ENCODE measurements around the gene DGUOK.

- TF ChIP-seq, protein P1, sequence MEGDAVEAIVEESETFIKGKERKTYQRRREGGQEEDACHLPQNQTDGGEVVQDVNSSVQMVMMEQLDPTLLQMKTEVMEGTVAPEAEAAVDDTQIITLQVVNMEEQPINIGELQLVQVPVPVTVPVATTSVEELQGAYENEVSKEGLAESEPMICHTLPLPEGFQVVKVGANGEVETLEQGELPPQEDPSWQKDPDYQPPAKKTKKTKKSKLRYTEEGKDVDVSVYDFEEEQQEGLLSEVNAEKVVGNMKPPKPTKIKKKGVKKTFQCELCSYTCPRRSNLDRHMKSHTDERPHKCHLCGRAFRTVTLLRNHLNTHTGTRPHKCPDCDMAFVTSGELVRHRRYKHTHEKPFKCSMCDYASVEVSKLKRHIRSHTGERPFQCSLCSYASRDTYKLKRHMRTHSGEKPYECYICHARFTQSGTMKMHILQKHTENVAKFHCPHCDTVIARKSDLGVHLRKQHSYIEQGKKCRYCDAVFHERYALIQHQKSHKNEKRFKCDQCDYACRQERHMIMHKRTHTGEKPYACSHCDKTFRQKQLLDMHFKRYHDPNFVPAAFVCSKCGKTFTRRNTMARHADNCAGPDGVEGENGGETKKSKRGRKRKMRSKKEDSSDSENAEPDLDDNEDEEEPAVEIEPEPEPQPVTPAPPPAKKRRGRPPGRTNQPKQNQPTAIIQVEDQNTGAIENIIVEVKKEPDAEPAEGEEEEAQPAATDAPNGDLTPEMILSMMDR (IDR thresholded peaks at IDR 0.05; ENCODE audit: low read depth, low read length) = no peak
- TF ChIP-seq MAX (IDR thresholded peaks at IDR 0.05; ENCODE audit: low read depth, low read length) (no peak), POLR2A (IDR thresholded peaks at IDR 0.05; ENCODE audit: extremely low read depth, insufficient read length) (no peak), MYC (IDR thresholded peaks at IDR 0.05; ENCODE audit: low read depth, low read length) (no peak)
Observed at GRCh38 chr2:74002505-74003421, 76.1 kb downstream of the DGUOK start.

All from NB4 (cell line).